HepG2 (cell line): ENCODE data around the gene RNASE7. TPM values are rescaled to one million over a fixed set of nuclear protein-coding genes. Genes with fewer than 3 reads are reported as not detected.

ENCODE experiments used
- ATF2 ChIP-seq: sonication (generic); formaldehyde crosslinking; IDR thresholded peaks from 2 replicates; pipeline ENCODE4 v1.4.0; 2020; ENCODE audit warnings: missing genetic modification reagents
- ATF4 ChIP-seq, 2 experiments: fragments of 450-650 bp in 1 of 2; sonication (generic) in 1 of 2; formaldehyde crosslinking; IDR thresholded peaks; 2 replicates each; pipeline versions ENCODE4 v1.5.0 to v1.8.0; 2020 to 2022; ENCODE audit warnings: mild to moderate bottlenecking in 1 of 2, missing genetic modification reagents in 1 of 2
- ATF6 ChIP-seq: sonication (generic); formaldehyde crosslinking; conservative IDR thresholded peaks from 2 replicates; pipeline ENCODE4 v1.4.0; 2020; ENCODE audit warnings: missing genetic modification reagents
- ATF7 ChIP-seq, 2 experiments: fragments of 450-650 bp in 1 of 2; sonication (generic) in 1 of 2; formaldehyde crosslinking in 1 of 2; IDR thresholded peaks; 2 replicates each; pipeline versions ENCODE4 v1.4.0 to v1.6.1; 2016 to 2020; ENCODE audit warnings: antibody characterized with exemption in 1 of 2, mild to moderate bottlenecking in 1 of 2, missing genetic modification reagents in 1 of 2
- BCL6 ChIP-seq: IDR thresholded peaks from 2 replicates; pipeline ENCODE4 v1.6.1; 2016; ENCODE audit warnings: missing genetic modification reagents, missing compliant biosample characterization
- CC2D1A ChIP-seq: sonication (generic); formaldehyde crosslinking; IDR thresholded peaks from 2 replicates; pipeline ENCODE4 v1.8.1; 2023; ENCODE audit warnings: mild to moderate bottlenecking, missing genetic modification reagents
- CEBPZ ChIP-seq: IDR thresholded peaks from 2 replicates; pipeline ENCODE4 v1.6.1; 2012; ENCODE audit warnings: low read length, improper control_type of control experiment
- ELF3 ChIP-seq: IDR thresholded peaks from 2 replicates; pipeline ENCODE4 v1.6.1; 2016; ENCODE audit warnings: missing genetic modification reagents, missing compliant biosample characterization
- MXI1 ChIP-seq: IDR thresholded peaks from 3 replicates; pipeline ENCODE4 v1.6.1; 2012; ENCODE audit warnings: low read depth, low read length, inconsistent platforms, borderline replicate concordance
- NR0B2 ChIP-seq: sonication (generic); formaldehyde crosslinking; IDR thresholded peaks from 2 replicates; pipeline ENCODE4 v1.4.0; 2020; ENCODE audit warnings: mild to moderate bottlenecking, missing genetic modification reagents
- PHF20 ChIP-seq: sonication (generic); formaldehyde crosslinking; IDR thresholded peaks from 2 replicates; pipeline ENCODE4 v1.5.0; 2020; ENCODE audit warnings: mild to moderate bottlenecking, missing genetic modification reagents
- ZBTB38 ChIP-seq: sonication (generic); formaldehyde crosslinking; IDR thresholded peaks from 2 replicates; pipeline ENCODE4 v1.5.1; 2020; ENCODE audit warnings: mild to moderate bottlenecking, missing genetic modification reagents
- ZFX ChIP-seq: sonication (generic); formaldehyde crosslinking; IDR thresholded peaks from 2 replicates; pipeline ENCODE4 v1.4.0; 2020; ENCODE audit warnings: mild to moderate bottlenecking, low read depth, missing genetic modification reagents, moderate library complexity
- ZIK1 ChIP-seq: sonication (generic); formaldehyde crosslinking; IDR thresholded peaks from 2 replicates; pipeline ENCODE4 v1.5.0; 2020; ENCODE audit warnings: mild to moderate bottlenecking, low read depth, missing genetic modification reagents, borderline replicate concordance
- ZNF138 ChIP-seq: sonication (generic); formaldehyde crosslinking; IDR thresholded peaks from 2 replicates; pipeline ENCODE4 v1.5.0; 2020; ENCODE audit warnings: mild to moderate bottlenecking, low read depth, missing genetic modification reagents
- ZNF432 ChIP-seq: sonication (generic); formaldehyde crosslinking; IDR thresholded peaks from 2 replicates; pipeline ENCODE4 v1.5.0; 2020; ENCODE audit warnings: missing genetic modification reagents, mild to moderate bottlenecking, borderline replicate concordance
- ZNF510 ChIP-seq: sonication (generic); formaldehyde crosslinking; IDR thresholded peaks from 2 replicates; pipeline ENCODE4 v1.4.0; 2020; ENCODE audit warnings: low read depth, mild to moderate bottlenecking, missing genetic modification reagents
- ZNF564 ChIP-seq: sonication (generic); formaldehyde crosslinking; IDR thresholded peaks from 2 replicates; pipeline ENCODE4 v1.8.1; 2023; ENCODE audit warnings: mild to moderate bottlenecking, missing genetic modification reagents
- ZNF607 ChIP-seq: sonication (generic); formaldehyde crosslinking; IDR thresholded peaks from 2 replicates; pipeline ENCODE4 v1.5.1; 2020; ENCODE audit warnings: missing genetic modification reagents, mild to moderate bottlenecking, borderline replicate concordance
- ZNF749 ChIP-seq: sonication (generic); formaldehyde crosslinking; IDR thresholded peaks from 2 replicates; pipeline ENCODE4 v1.8.0; 2022; ENCODE audit warnings: mild to moderate bottlenecking, missing genetic modification reagents, moderate library complexity, borderline replicate concordance
- polyA plus RNA-seq, 8 experiments: library from polyadenylated mRNA; depleted of rRNA in 3 of 8; stranded (reverse) in 7 of 8; unstranded in 1 of 8; fragments of >200 nt; fragmentation: Illumina TruSeq in 4 of 8; extraction: Trizol in 4 of 8; gene quantifications; 2 replicates each; pipeline versions ENCODE4 v1.2.1 to v1.2.3, GENCODE V29; 2011 to 2016; ENCODE audit warnings: low read depth in 4 of 8, missing spikeins in 1 of 8, mixed read lengths in 1 of 8; ENCODE audit not compliant: insufficient read depth in 1 of 8
- total RNA-seq, 5 experiments: library from RNA; depleted of rRNA; stranded (reverse); fragments of >200 nt; fragmentation: Illumina TruSeq; extraction: Trizol; gene quantifications; 2 replicates each; pipeline ENCODE4 v1.2.3, GENCODE V29; 2016; ENCODE audit warnings: low read depth in 1 of 5

Gene RNASE7
- total and polyA plus RNA-seq, 2 of the 13 experiments (the other 11 are each of a cell fraction or from before 2014, with no cell fraction given) = 0.04 TPM; not detected in 1

GRCh38 chr14:21023817-21024584, 18.2 kb upstream of the RNASE7 start (continued):
- TF ChIP-seq BCL6 (CRISPR knock-in tag) (peak; percentile 62; the same call in 1 of the 2 replicates), ZNF564 (CRISPR knock-in tag) (no peak), ZNF510 (CRISPR knock-in tag) (no peak), MXI1 (0 out of 3 replicates have a peak, but pooled peaks have one; percentile 6), ZNF749 (CRISPR knock-in tag) (no peak), ZNF138 (CRISPR knock-in tag) (no peak), CEBPZ (no peak), ATF4 (CRISPR knock-in tag; IDR thresholded peaks at IDR 0.05) (no peak), ZIK1 (CRISPR knock-in tag) (no peak), ATF6 (CRISPR knock-in tag) (no peak), ATF2 (CRISPR knock-in tag) (no peak), ZNF607 (CRISPR knock-in tag) (no peak), NR0B2 (CRISPR knock-in tag) (no peak), ZNF432 (CRISPR knock-in tag) (no peak), PHF20 (no peak), ELF3 (0 out of 2 replicates have a peak, but pooled peaks have one; percentile 28), ATF7 (IDR thresholded peaks at IDR 0.05) (no peak), ATF7 (CRISPR knock-in tag; IDR thresholded peaks at IDR 0.05) (no peak), ZBTB38 (CRISPR knock-in tag) (no peak), ZFX (CRISPR knock-in tag) (no peak), CC2D1A (no peak)
